H1 (cell line): Measurements from ENCODE around the gene ENAH. TPM values are rescaled to one million over a fixed set of nuclear protein-coding genes. Genes with fewer than 3 reads are reported as not detected.

Experiments used
- CTCF ChIA-PET: fragments of 300-600 bp; sonication (Branson Sonifier 250); formaldehyde crosslinking; loops from one replicate; lab custom pipeline; 2021; ENCODE audit not compliant: partially characterized antibody; lab: Charles Lee
- POLR2A ChIA-PET: fragments of 300-600 bp; sonication (Branson Sonifier 250); formaldehyde crosslinking; loops from one replicate; lab custom pipeline; 2021; ENCODE audit warnings: inconsistent platforms; ENCODE audit not compliant: partially characterized antibody; lab: Charles Lee
- DNase-seq, 2 experiments: peaks; one replicate each; pipeline versions ENCODE4 v3.0.0 to v3.0.0-alpha.2; 2010 to 2022; ENCODE audit warnings: low spot score in 2 of 2, low read depth in 1 of 2, mixed read lengths in 1 of 2
- FAIRE-seq: peaks from 2 replicates; lab custom pipeline; 2011; peaks lifted over from hg19 to GRCh38; lab: Jason Lieb, UNC
- H2AFZ ChIP-seq: 2 replicates; pipeline ENCODE4 v1.8.1; 2012; ENCODE audit warnings: low read length, inconsistent platforms
- H2AK5ac ChIP-seq: 2 replicates; pipeline ENCODE4 v1.6.1; 2013; ENCODE audit warnings: low read depth, low read length
- H2BK120ac ChIP-seq: replicated peaks from 2 replicates; pipeline ENCODE3; 2013; ENCODE audit warnings: low read depth, low read length, inconsistent platforms
- H2BK12ac ChIP-seq: 2 replicates; pipeline ENCODE4 v1.6.1; 2013; ENCODE audit warnings: low read depth, low read length
- H2BK15ac ChIP-seq: 2 replicates; pipeline ENCODE4 v1.6.1; 2013; ENCODE audit warnings: low read length
- H2BK20ac ChIP-seq: 2 replicates; pipeline ENCODE4 v1.6.1; 2013; ENCODE audit warnings: low read length
- H2BK5ac ChIP-seq: 2 replicates; pipeline ENCODE4 v1.6.1; 2013; ENCODE audit warnings: low read depth, low read length
- H3K14ac ChIP-seq: 2 replicates; pipeline ENCODE4 v1.6.1; 2013; ENCODE audit warnings: inconsistent platforms; ENCODE audit not compliant: insufficient read length
- H3K18ac ChIP-seq: 2 replicates; pipeline ENCODE4 v1.6.1; 2013; ENCODE audit warnings: low read length; ENCODE audit errors: extremely low read depth
- H3K23ac ChIP-seq: 2 replicates; pipeline ENCODE4 v1.6.1; 2013; ENCODE audit warnings: inconsistent platforms; ENCODE audit not compliant: insufficient read length
- H3K23me2 ChIP-seq: 2 replicates; pipeline ENCODE4 v1.6.1; 2013; ENCODE audit warnings: low read depth, low read length
- H3K27ac ChIP-seq: 2 replicates; pipeline ENCODE4 v1.6.1; 2011; ENCODE audit warnings: low read depth, low read length, inconsistent platforms
- H3K27me3 ChIP-seq, 4 experiments: replicated peaks in 1 of 4; 1 replicate in 1 of 4; 2 replicates in 3 of 4; pipeline versions ENCODE4 v1.6.1 to v1.8.1; 2011 to 2013; ENCODE audit warnings: low read length in 3 of 4, mild to moderate bottlenecking in 3 of 4, inconsistent platforms in 2 of 4, mixed read lengths in 2 of 4, moderate library complexity in 1 of 4; ENCODE audit not compliant: control insufficient read depth in 3 of 4, insufficient read depth in 3 of 4; ENCODE audit errors: extremely low read depth in 1 of 4
- H3K36me3 ChIP-seq, 4 experiments: 2 replicates each; pipeline versions ENCODE4 v1.6.1 to v1.8.1; 2011 to 2013; ENCODE audit warnings: mild to moderate bottlenecking in 4 of 4, low read length in 3 of 4, moderate library complexity in 2 of 4, control low read depth in 1 of 4, inconsistent platforms in 1 of 4; ENCODE audit not compliant: insufficient read depth in 4 of 4, control insufficient read depth in 2 of 4
- H3K4ac ChIP-seq: replicated peaks from 2 replicates; pipeline ENCODE3; 2013; ENCODE audit warnings: low read length, low read depth, mixed read lengths, inconsistent platforms; ENCODE audit not compliant: insufficient read length
- H3K4me1 ChIP-seq, 4 experiments: replicated peaks in 1 of 4; 1 replicate in 1 of 4; 2 replicates in 3 of 4; pipeline versions ENCODE4 v1.6.1 to v1.8.1; 2011 to 2013; ENCODE audit warnings: low read length in 3 of 4, inconsistent platforms in 2 of 4, mixed read lengths in 1 of 4; ENCODE audit not compliant: insufficient read depth in 4 of 4, control insufficient read depth in 3 of 4
- H3K4me2 ChIP-seq, 2 experiments: 2 replicates each; pipeline versions ENCODE4 v1.6.1 to v1.8.1; 2011 to 2013; ENCODE audit warnings: low read depth in 2 of 2, low read length in 2 of 2, control low read depth in 1 of 2, inconsistent platforms in 1 of 2, mild to moderate bottlenecking in 1 of 2; ENCODE audit not compliant: insufficient read depth in 1 of 2
- H3K4me3 ChIP-seq, 4 experiments: fragments of 200-600, 300-600 bp in 1 of 4; sonication (generic), shearing (Covaris generic), sonication (Bioruptor Twin) in 1 of 4; 2 replicates each; pipeline versions ENCODE4 v1.5.1 to v1.8.1; 2011 to 2016; ENCODE audit warnings: low read length in 4 of 4, low read depth in 3 of 4, control low read depth in 2 of 4, inconsistent platforms in 2 of 4, mild to moderate bottlenecking in 2 of 4, mixed read lengths in 1 of 4, moderate library complexity in 1 of 4; ENCODE audit not compliant: insufficient read depth in 2 of 4; ENCODE audit errors: extremely low read depth in 1 of 4
- H3K56ac ChIP-seq: replicated peaks from 2 replicates; pipeline ENCODE3; 2013; ENCODE audit warnings: low read depth, mild to moderate bottlenecking, mixed read lengths, low read length, inconsistent platforms; ENCODE audit not compliant: insufficient read length
- H3K79me1 ChIP-seq: 2 replicates; pipeline ENCODE4 v1.6.1; 2013; ENCODE audit warnings: low read depth, low read length, control low read depth
- H3K79me2 ChIP-seq, 2 experiments: 2 replicates each; pipeline versions ENCODE4 v1.6.1 to v1.8.1; 2012 to 2013; ENCODE audit warnings: low read length in 2 of 2, mild to moderate bottlenecking in 2 of 2, inconsistent platforms in 1 of 2; ENCODE audit not compliant: insufficient read depth in 2 of 2, control insufficient read depth in 1 of 2
- H3K9ac ChIP-seq, 4 experiments: replicated peaks in 1 of 4; 1 replicate in 1 of 4; 2 replicates in 3 of 4; pipeline versions ENCODE4 v1.6.1 to v1.8.1; 2011 to 2013; ENCODE audit warnings: low read depth in 3 of 4, low read length in 3 of 4, control low read depth in 2 of 4, mild to moderate bottlenecking in 2 of 4, moderate library complexity in 2 of 4, inconsistent platforms in 1 of 4; ENCODE audit errors: extremely low read depth in 1 of 4
- H3K9me3 ChIP-seq, 2 experiments: 2 replicates each; pipeline versions ENCODE4 v1.6.1 to v1.8.1; 2012 to 2013; ENCODE audit warnings: mild to moderate bottlenecking in 2 of 2, moderate library complexity in 2 of 2, control low read depth in 1 of 2, inconsistent platforms in 1 of 2, low read depth in 1 of 2, low read length in 1 of 2, mixed read lengths in 1 of 2; ENCODE audit not compliant: insufficient read depth in 2 of 2
- H4K20me1 ChIP-seq, 2 experiments: replicated peaks in 1 of 2; 2 replicates each; pipeline versions ENCODE3 to v1.8.1; 2011 to 2013; ENCODE audit warnings: inconsistent platforms in 2 of 2, low read length in 2 of 2, mild to moderate bottlenecking in 1 of 2; ENCODE audit not compliant: insufficient read depth in 2 of 2, control insufficient read depth in 1 of 2
- H4K5ac ChIP-seq: 2 replicates; pipeline ENCODE4 v1.6.1; 2013; ENCODE audit warnings: low read length, low read depth, mixed read lengths, inconsistent platforms; ENCODE audit not compliant: insufficient read length
- H4K8ac ChIP-seq: 2 replicates; pipeline ENCODE4 v1.8.0; 2013; ENCODE audit warnings: mild to moderate bottlenecking, moderate library complexity, low read length, inconsistent platforms; ENCODE audit not compliant: insufficient read depth; ENCODE audit errors: extremely low read depth
- H4K91ac ChIP-seq: replicated peaks from 2 replicates; pipeline ENCODE3; 2013; ENCODE audit warnings: low read length, mixed read lengths, inconsistent platforms; ENCODE audit not compliant: insufficient read length
- ATF2 ChIP-seq: IDR thresholded peaks from 2 replicates; pipeline ENCODE4 v1.6.1; 2012; ENCODE audit warnings: low read length, inconsistent platforms
- WGBS, 2 experiments: shearing (Covaris generic) in 1 of 2; methylation state at CpG; one replicate each; pipeline versions ENCODE4 v1.1.6 to v1.1.7; 2013 to 2015; ENCODE audit warnings: low lambda C conversion rate in 2 of 2, mixed read lengths in 2 of 2, inconsistent platforms in 1 of 2, low coverage in 1 of 2, missing lambda C conversion rate in 1 of 2; ENCODE audit not compliant: insufficient replicate concordance in 2 of 2, insufficient coverage in 1 of 2, insufficient read length in 1 of 2; ENCODE audit errors: extremely low coverage in 1 of 2, missing lambda C conversion rate in 1 of 2; 5-methylcytosine and 5-hydroxymethylcytosine counted together
- polyA plus RNA-seq, 7 experiments: library from polyadenylated mRNA; depleted of rRNA in 3 of 7; stranded (reverse) in 5 of 7; unstranded in 2 of 7; fragments of >200 nt in 5 of 7; fragments of 200-250 nt in 2 of 7; gene quantifications; 1 replicate in 5 of 7; 2 replicates in 1 of 7; 4 replicates in 1 of 7; pipeline versions ENCODE4 v1.2.1 to v1.2.3, GENCODE V29; 2011 to 2013; ENCODE audit warnings: missing spikeins in 2 of 7, mixed read lengths in 2 of 7
- total RNA-seq: library from RNA; stranded (reverse); fragmentation: NEBNext Ultra II Directional; extraction: Animal tissue kit (Norgen Biotek cat#: 25700); gene quantifications from 2 replicates; pipeline ENCODE4 v1.2.1, GENCODE V29; 2021
- TF ChIP-seq, protein P1 (sequence below): IDR thresholded peaks from 2 replicates; pipeline ENCODE4 v1.6.1; 2011; ENCODE audit warnings: low read depth, mild to moderate bottlenecking, low read length; ENCODE audit not compliant: insufficient read depth

ENAH gene
- total and polyA plus RNA-seq, 2 of the 8 experiments (the other 6 are each of a cell fraction or from before 2014, with no cell fraction given): 39.1 to 335 TPM

GRCh38 chr1:225597926-225598575 lies 54.9 kb downstream of the ENAH start:
- CTCF ChIA-PET: no interaction called here
- TF ChIP-seq ATF2: no peak
- TF ChIP-seq, protein P1, sequence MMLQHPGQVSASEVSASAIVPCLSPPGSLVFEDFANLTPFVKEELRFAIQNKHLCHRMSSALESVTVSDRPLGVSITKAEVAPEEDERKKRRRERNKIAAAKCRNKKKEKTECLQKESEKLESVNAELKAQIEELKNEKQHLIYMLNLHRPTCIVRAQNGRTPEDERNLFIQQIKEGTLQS: no peak

More at GRCh38 chr1:225597926-225598575, 54.9 kb downstream of the ENAH start:
- Histone ChIP-seq H4K91ac (no peak overlapping the region), H2BK15ac (no peak overlapping the region), H3K79me2 (peaks cover 12 to 98% of the 10 kb centered on the region in 2 experiments), H4K8ac (no peak overlapping the region), H3K18ac (no peak overlapping the region), H3K4me2 (no peak overlapping the region), H3K23me2 (no peaks in the 10 kb centered on the region), H2BK20ac (no peak overlapping the region), H3K79me1 (no peaks in the 10 kb centered on the region), H3K4me1 (peaks cover 0 to 4% (median 1%) of the 10 kb centered on the region in 4 experiments; a peak in 3 of 7 replicates), H3K23ac (no peak overlapping the region), H3K27ac (no peak overlapping the region), H2BK120ac (no peak overlapping the region), H2AK5ac (no peak overlapping the region), H2BK5ac (no peak overlapping the region), H3K4ac (no peak overlapping the region), H3K14ac (no peak overlapping the region), H4K20me1 (peaks cover 4 to 26% of the 10 kb centered on the region in 2 experiments), H4K5ac (no peak overlapping the region), H3K36me3 (peaks cover 0 to 6% (median 0%) of the 10 kb centered on the region in 4 experiments; a peak in 3 of 8 replicates), H3K27me3 (no peaks in the 10 kb centered on the region), H3K9ac (no peak overlapping the region), H3K9me3 (peaks cover 0 to 3% of the 10 kb centered on the region in 2 experiments; a peak in 1 of 4 replicates), H2BK12ac (no peak overlapping the region), H2AFZ (no peak overlapping the region), H3K56ac (no peak overlapping the region), H3K4me3 (no peak overlapping the region)
- POLR2A ChIA-PET: interaction anchor here (0.7 kb wide), 1 partner anchor 9 kb away, joined by 3 read pairs; no protein-coding TSS in a partner anchor
- WGBS, 2 experiments: 87% methylated on average over 2 of the region's 2 CpGs; no CpG with 5 or more reads in 1 of the 2 experiments
- FAIRE-seq (no peak), DNase-seq (no peak)
